NCI-H2196 (cell line): ENCODE results near the gene KLHL22.
"Not testable (repeated sequence)": the region's sequence is repeated elsewhere in the genome, so short reads cannot be mapped to it uniquely, and the experiment has no call there.

Experiments
- DNase-seq: peaks from one replicate; lab custom pipeline; 2025; ENCODE audit not compliant: unreplicated experiment; lab: John Stamatoyannopoulos, UW

Gene KLHL22

DNA sequence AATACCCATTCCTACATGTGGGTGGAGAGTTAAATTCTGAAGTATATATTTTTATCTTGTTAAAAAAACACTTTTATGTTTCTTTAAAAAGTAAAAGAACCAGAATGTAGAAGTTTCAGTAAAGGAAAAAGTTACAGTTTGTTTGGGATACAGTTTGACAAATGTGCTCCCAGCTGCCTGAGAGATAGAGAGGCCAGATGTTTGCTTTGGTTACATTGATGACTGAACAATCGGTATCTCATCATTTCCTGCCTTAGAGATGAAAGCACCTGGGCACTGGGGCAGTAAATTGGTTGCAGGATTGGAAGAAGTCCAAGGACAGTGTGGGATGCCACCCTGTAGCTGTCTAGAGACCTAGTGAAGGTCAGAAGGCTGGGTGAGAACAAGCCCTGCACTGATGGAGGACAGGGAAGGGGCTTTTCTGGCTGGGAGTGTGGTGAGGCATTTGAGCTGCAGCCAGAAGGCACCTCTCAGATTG, 28.4 kb upstream of the KLHL22 start:
- peak; percentile 46 for DNase-seq

DNA sequence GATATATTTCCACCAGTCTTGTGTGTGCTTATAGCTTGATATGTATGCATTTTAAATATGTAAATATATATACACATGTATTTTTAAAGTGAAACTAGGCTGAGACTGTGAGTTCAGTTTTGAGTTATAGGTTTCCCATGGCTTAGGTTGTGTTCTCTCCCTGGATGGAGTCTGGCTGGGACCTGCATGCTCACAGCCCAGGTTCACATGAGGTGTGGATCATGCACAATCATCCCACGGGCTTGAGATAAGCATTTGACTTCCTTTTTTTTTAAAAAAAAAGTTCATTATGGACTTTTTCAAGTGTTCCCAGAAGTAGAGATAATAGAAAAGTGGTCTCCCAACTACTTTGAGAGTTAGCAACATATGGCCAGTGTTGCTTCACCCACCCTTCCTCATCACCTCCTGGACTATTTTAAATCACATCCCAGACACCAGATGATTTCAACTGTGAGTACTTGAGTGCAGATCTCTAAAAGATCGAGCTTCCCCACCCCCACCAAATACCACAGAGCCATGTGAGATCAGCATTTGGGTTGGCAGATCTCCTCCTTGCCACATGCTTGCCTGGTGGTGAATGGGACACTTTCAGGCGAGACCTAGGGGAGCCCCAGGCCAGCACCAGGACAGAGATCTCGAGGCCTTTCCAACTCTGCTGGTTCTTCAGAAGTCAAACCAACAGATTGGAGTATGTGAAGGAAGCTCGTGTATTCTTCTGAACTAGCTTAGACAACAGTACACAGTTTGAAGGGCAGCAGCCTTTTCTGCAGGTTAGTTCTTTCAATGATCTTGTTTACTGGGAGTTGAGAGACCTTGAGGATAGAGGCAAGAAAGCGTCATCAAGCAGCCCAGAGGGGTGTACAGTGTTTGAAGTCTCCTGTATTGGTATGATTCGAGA, 27.7 kb upstream of the KLHL22 start:
- DNase-seq: no peak

DNA sequence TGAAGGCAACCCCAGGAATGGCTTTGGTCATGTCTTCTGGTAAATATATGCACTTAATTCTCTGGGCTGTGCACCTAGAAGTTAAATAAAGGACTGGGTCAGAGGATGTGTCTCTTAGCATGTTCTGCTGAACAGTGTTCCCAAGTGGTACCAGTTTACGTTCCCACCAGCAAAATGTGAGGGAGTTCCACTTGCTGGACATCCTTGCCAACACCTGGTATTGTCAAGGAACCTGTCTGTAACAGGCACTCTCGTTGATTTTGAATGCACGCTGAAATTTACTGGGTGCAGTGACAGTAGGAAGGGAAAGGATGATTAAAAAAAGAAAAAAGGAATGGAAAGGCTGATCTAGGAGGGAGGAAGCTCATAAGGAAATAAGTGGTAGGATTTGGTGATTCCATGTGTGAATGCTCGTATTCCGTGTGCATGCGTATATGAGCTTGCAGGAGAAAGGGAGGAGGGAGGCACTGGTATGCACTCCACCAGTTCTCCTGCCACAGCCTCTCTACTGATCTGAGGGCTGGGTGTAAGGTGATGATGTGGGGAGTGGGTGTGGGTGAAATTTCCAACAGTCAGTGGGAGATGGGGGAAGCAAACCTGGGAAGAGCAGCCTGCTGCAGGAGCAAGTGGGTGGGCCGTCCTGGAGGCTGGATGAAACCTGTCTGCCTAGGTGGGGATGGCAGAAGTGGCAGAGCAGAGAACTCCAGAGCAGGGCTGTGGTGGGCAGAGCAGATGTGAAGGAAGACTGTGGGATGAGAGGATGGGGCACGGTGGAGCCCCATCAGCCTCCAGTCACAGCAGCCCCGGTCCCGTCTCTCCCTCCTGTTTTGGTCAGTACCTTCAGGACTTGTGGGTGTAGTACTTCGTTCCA, 26.8 kb upstream of the KLHL22 start:
- no peak for DNase-seq

DNA sequence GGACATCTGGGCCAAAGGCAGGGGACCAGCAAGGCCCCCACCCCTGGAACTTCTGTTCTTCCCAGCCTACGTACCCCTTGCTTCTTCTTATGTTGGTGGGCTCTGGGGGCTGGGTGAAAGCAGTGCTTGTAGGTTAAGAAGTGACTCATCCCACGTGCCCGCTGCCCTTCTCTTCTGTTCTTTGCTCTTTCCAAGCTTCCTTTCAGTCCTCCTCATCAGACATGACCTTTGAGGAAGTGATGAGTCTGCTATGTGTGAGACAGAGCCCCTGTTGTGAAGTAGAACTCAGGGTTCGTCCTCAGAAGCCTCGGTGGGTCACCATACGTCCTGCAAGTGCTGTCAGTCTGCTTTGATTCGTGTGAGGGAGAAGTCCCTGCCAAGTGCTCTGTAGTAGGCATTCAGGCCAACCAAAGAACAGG, 24.5 kb upstream of the KLHL22 start:
- no peak for DNase-seq

DNA sequence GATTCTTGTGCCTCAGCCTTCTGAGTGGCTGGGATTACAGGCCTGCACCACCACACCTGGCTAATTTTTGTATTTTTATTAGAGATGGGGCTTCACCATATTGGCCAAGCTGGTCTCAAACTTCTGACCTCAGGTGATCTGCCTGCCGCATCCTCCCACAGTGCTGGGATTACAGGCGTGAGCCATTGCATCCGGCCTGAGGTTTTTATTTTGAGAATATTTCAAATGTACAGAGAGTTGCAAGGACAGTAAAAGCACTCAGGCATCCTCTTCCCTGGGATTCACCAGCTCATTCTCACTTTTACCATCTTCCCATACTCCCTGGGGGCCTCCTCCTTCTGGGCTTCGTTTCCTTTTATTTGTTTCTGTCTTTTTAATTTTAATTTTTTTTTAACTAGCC, 24.0 kb upstream of the KLHL22 start:
- no peak for DNase-seq

DNA sequence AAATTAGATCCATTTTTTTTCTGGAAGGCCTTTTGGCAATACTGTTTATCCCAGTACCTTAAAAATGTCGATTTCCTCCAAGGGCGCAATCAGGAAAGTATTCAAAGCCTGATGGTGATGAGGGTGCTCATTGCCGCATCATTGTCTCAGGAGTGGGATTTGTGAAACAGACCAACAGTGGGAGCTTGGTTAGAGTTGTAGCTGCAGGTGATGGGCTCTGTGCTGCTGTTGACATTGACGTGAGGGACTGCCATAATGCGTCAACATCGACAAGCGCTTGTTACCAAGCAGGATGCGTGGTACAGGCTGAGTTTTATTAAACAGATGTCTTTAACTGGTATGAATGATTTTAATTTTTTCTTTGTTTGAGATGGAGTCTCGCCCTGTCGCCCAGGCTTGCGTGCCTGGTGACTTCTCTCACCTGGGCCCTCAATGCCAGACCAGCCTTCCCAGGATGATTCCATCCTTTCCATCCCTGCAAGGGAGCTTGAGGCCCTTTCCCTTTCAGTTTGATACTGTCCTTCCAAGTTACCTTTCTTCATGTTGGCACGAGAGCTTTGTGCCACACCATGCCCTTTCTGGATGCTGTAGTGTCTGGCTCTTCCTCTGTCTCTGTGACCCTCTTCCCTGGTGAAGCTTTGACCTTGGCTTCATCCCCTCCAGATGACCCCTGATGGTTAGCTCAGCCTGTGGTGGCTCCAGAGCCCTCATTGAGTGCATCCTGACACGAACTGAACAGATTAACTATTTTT, 22.4 kb upstream of the KLHL22 start:
- DNase-seq: no peak

DNA sequence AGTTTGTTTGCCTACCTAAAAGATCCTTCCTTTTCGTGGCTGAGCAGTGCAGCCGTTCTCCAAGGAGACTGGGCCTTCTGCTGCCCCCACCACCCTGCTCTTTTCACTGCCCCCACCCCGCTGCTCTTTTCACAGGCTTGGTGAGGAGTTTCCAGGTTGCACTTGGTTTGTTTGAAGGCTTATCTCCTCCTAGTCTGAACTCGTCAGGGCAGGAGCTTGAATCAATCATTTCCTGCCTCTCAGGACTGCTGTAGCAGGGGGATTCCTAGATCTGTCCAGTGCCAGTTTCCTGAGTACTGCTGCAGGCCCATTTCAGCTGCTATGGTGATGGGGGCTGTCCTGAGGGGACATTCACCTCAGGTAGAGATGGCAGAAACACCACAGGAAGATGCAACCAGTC, 21.8 kb upstream of the KLHL22 start:
- no peak for DNase-seq

DNA sequence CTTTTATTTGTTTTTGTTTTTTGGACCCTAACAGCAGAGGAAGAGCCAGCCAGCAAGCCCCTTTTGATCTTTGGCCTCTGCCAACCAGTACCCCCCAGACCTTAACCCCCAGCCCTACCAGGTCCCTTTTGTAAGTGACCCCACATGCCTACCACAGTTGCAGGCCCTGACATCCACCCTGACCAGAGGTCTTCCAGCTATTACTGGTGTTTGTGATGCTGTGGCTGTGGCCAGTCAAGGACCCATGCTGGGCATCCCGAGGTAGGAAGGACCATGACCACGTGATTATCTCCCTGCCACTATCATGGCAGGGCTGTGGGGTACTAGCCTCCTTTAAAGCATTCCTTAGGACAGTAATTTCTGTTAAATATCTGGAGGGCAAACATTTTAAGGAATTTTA, 20.8 kb upstream of the KLHL22 start:
- no peak for DNase-seq

DNA sequence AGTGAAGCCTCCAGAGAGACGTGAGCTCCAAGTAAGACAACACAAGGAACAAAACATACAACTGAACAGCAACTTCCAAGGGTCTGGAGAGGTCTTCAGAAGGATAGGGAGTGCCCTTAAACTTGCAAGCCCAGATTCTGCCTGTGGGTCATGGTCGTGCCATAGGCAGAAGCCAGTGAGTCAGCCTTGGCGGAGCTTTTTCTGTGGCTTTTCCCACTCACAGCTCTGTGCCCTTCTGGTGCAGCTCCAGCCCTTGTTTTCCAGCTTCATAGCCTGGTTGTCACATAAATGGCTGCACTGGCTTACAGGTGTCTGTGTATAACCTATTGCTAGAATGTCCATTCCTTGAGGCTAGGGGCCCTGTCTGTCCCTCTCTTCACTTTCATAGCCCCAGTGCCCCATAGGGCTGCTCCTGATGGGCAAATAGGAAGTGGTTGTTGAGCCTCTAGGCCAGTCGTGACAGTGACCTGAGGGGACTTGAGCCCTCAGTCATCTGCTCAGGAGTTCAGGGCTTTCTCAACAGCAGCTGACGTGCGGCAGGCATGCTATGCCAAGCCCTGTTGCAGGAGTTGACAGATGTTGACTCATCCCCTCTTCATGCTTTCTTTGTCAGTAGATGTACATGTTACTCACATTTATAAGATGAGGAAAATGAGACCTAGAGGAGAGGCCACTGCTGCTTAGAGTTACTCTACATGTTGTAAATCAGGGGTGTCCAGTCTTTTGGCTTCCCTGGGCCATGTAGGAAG, 19.2 kb upstream of the KLHL22 start:
- no peak for DNase-seq

DNA sequence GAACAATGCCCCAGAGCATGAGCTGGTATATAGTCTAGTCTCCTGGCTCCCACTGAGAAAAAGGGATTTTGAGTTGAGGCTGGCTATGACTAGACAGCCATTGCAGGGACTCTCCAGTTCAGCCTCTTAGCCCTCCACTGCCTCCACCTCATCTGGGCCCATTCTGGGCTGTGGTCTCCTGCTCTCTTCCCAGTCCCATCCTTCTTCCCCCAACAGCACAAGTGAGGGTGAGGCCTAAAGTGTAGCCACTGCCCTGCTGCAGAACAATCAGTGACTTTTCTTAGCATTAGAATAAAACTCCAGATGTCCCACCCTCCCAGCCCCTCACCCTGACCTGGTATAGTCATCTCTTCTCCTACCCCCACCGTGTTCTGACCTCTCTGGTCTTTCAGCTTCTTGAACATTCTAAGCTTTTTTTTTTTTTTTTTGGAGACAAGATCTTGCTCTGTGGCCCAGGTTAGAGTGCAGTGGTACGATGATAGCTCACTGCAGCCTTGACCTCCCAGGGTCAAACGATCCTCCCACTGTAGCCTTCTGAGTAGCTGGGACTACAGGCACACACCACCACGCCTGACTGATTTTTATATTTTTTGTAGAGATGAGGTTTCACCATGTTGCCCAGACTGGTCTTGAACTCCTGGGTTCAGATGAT, 16.1 kb upstream of the KLHL22 start:
- no peak for DNase-seq

DNA sequence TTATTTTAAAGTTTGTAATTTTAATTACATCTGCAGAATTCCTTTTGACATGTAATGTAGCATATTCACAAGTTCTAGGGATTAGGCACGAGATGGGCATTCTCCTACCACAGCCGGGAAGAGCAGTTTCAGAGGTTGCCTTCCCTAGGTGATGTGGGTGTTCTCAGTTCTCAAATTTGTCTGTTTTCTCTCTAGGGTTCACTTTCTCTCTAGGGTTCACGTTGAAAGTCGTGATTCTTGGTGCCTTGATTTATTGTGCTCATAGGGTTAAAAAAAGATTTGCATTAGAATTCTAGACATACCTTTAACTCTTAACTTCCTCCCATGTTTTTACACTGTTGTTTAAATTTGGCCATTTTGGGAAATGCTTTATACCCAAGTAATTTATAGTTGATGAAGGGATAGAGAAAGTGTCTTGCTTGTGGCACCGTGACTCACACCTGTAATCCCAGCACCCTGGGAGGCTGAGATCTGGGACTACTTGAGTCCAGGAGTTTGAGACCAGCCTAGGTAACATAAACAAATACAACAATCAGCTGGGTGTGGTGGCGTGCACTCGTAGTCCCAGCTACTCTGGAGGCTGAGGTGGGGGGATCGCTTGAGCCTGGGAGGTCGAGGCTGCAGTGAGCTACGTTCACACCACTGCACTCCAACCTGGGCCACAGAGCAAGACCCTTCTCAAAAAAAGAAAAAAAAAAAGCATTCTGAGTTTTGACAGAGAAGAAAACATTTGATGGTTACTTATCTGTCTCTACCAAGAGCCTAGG, 15.4 kb upstream of the KLHL22 start:
- DNase-seq: no peak

DNA sequence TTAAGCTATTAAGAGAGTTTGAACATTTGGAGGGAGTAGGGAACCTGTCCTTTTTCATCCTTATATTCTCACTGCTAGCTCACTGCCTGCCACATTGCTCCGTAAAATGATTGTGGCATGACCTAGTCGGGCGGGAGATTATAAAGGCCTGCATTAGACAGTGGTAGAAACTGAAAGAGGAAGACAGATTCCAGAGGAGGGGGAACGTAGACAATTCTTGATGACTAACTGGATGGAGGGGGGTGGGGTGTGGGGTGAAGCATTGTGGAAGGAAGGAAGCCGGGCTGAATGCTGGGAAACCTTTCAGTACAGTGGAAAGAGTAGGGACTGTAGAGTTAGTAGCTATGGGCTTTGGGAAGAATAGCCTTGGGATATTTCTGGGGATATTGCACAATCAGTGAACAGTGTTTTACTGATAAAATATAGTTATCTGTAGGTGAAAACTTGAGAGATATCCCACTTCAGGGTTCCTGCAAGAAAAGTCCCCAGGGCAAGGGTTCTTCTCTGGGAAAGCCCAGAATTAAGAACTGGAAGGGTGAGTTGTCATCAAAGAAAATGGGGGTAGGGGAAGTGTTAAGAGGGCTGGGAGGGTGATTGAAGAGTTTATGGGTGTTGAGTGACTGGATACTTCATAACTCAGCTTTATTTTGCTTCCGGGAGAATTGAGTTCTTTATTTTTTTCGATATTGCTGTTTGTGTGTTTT, 13.9 kb upstream of the KLHL22 start:
- DNase-seq: no peak

DNA sequence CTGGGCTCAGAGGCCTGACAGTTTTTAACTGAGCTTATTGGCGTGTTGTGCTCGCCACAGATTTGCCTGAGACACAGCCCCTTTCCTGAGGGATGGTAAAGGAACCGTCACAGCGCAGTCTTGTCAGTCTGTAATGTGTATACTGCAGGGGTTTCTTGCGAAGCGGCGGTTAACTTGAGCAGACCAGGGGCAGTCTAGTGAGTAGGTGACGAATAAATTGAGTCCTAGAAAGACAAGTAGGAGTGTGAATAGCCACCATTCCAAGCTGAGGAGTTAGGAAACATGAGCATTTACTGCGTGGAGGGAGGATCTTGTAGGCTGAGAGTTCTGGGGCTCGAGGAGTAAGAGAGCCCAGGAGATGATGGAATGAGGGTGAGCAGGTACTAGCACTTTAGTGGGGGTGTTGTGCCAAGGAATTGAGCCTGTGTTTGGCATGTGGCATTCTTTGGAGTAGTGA, 13.2 kb upstream of the KLHL22 start:
- DNase-seq: no peak

DNA sequence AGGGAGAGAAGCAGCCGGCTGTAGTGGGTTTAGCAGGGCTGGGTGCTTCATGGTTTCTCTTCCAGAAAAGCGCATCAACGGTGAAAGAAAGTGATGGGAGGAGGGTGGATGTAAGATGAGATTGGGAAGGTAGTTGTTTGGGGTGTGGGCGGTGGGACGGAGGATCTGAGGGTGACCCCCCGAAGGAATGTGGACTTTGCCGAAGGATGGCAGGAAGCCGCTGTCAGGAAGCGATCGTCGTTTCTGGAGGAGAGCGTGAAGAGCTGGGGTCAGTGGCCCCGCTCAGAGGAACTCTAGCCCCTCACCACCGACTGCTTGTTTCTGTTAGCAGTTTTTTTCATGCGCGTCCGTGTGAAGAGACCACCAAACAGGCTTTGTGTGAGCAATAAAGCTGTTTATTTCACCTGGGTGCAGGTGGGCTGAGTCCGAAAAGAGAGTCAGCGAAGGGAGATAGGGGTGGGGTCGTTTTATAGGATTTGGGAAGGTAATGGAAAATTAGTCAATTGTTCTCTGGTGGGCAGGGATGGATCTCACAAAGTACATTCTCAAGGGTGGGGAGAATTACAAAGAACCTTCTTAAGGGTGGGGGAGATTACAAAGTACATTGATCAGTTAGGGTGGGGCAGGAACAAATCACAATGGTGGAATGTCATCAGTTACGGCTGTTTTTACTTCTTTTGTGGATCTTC, 12.6 kb upstream of the KLHL22 start:
- not testable (repeated sequence) for DNase-seq

DNA sequence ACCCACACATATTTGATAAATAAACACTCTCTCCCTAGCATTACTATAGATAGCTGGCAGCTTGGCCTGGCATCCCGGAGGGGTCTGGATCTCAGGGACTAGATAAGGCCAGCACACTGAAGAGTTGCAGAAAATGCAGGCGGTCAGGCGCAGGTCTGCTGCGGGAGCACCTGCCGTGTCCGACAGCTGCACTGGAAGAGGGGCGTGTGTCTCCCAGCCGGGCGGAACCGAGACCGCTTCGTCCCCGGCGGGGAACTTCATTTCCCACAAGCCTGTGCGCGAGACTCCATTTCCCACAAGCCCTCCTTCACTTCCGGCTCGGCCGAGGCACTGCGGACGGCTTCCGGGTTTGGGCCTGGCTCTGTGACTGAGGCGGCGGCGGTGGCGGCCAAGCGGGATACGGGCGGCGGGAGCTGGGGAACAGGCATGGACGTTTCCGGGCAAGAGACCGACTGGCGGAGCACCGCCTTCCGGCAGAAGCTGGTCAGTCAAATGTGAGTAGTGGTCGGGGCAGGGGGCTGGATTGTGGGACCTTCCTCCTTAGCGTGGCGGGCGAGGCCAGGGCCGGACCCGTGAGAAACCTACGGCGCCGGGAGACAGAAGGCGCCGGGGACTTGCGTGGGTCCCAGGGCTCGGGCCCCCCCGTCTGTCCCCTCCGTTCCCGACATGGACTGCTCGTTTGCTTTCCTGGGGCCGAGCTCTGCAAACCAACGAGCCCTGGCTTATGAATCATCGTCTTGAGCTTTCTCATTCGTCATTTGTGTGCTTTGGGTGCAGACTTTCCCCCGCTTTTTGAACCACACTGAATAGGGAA, 11.9 kb upstream of the KLHL22 start, which contains the start of gene MED15:
MED15 (plus strand) TSS at position 358 of the 814 bp plus-strand sequence; CDS start at position 427, 69 bp downstream.
- peak; percentile 81 for DNase-seq

DNA sequence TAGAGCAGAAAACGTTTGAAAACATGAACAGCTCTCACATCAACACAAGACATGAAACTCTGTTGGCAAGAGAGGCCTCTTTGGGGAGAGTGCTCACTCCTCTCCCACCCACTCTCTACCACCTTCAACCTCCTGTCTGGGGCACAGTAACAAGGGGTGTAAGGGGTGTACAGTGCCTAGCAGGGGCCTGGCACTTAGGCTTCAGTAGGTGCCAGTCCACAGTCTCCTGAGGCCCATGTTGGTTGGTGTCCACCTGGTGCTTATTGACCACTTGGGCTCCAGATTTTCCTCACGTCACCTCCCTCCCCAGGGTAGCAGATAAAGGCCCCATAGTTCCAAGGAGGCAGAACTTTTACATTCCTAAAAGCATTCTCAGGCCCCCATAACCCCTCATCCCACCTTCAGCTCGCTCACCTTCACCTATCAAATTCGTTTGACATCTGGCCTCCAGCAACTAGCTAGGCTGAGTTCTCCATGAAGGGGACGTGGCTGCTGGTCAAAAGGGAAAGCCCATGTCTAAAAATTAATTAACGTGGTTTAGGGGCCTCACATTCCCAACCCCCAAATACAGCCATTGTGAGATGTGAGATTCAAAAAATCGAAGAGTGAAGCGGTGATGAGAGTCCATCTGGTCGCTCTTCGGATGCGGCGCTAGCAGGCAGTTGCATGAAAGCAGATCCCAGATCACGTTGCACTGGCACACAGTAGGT, 11.1 kb upstream of the KLHL22 start:
- DNase-seq: no peak
